Central memory CD8-positive, alpha-beta T cell (primary cell): Measurements from ENCODE around the gene MRPL55.
A peak's percentile ranks its signal among the peaks of the same experiment; 100 is the strongest.
"Not testable (repeated sequence)": the region's sequence is repeated elsewhere in the genome, so short reads cannot be mapped to it uniquely, and the experiment has no call there.

ENCODE experiments used
- ATAC-seq: fragments of 150-1000 bp; cut with Tn5 transposase; replicated peaks from 2 replicates; pipeline ENCODE4 v1.10.0; 2022; ENCODE audit warnings: mild to moderate bottlenecking, moderate FRiP score, moderate number of reproducible peaks; ENCODE audit not compliant: poor library complexity, severe bottlenecking; ENCODE audit errors: extremely low read depth
- DNase-seq, 2 donors: peaks; one replicate each; pipeline ENCODE4 v3.0.0; 2021; ENCODE audit warnings: low spot score in 2 of 2
- H3K27ac Mint-ChIP-seq: one replicate; pipeline ENCODE4 v1.8.0; 2022; ENCODE audit warnings: low read depth, mild to moderate bottlenecking, moderate library complexity, mixed read lengths
- H3K27me3 Mint-ChIP-seq: one replicate; pipeline ENCODE4 v1.8.0; 2022; ENCODE audit warnings: mixed read lengths
- H3K36me3 Mint-ChIP-seq: one replicate; pipeline ENCODE4 v1.8.0; 2022; ENCODE audit warnings: mild to moderate bottlenecking, moderate library complexity, mixed read lengths; ENCODE audit not compliant: insufficient read depth
- H3K4me1 Mint-ChIP-seq: one replicate; pipeline ENCODE4 v1.8.0; 2022; ENCODE audit warnings: mixed read lengths
- H3K4me3 Mint-ChIP-seq: one replicate; pipeline ENCODE4 v1.8.0; 2022; ENCODE audit warnings: mild to moderate bottlenecking, moderate library complexity, mixed read lengths
- H3K9me3 Mint-ChIP-seq: one replicate; pipeline ENCODE4 v1.8.0; 2022; ENCODE audit warnings: mixed read lengths

Gene MRPL55

DNA sequence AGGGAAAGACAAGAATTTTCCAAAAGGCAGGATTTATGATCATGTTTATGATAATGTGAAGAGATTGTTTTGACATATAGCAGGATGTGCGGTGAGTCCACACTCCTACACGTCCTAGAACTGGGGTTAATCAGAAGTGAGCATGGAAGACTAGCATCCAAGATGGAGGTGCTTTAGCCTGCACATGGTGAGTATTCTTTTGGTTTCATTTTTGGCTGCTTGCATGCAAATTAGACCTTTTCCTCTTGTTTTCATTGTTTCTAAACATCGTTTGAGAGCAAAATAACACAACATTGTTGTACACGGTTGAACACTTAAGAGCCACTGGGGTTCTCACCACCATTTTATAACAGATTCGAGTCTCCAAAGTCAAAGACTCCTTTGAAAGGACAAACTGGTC is 16.1 kb upstream of the MRPL55 start:
- no peak for ATAC-seq
- no peak for DNase-seq
- no peaks in the 10 kb centered on the region for H3K9me3 Mint-ChIP-seq
- no peak overlapping the region for H3K27ac Mint-ChIP-seq
- no peak overlapping the region for H3K4me3 Mint-ChIP-seq
- H3K36me3 Mint-ChIP-seq = peaks cover 2% of the 10 kb centered on the region
- no peaks in the 10 kb centered on the region for H3K4me1 Mint-ChIP-seq
- no peaks in the 10 kb centered on the region for H3K27me3 Mint-ChIP-seq

DNA sequence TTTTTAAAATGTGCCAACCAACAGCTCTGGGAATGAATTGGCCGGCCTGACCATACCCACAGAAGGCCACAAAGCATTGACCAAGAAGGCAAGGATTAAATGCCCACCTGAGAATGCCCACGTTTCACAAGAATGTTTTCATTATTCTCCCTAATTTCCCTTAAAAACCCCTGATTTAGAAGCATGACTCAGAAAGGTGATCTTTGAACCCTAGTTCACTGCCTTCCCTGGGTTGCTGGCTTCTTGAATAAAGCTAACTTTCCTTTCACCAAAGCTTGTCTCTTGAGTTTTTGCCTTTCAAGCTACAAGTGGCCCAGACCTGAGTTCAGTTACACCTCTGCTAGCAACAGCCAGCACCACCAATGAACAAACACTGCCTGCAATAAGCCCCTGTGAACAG is 14.4 kb upstream of the MRPL55 start:
- H3K27ac Mint-ChIP-seq = no peak overlapping the region
- DNase-seq = no peak
- no peak for ATAC-seq
- no peak overlapping the region for H3K4me3 Mint-ChIP-seq
- no peaks in the 10 kb centered on the region for H3K27me3 Mint-ChIP-seq
- no peaks in the 10 kb centered on the region for H3K4me1 Mint-ChIP-seq
- no peaks in the 10 kb centered on the region for H3K9me3 Mint-ChIP-seq
- H3K36me3 Mint-ChIP-seq = peaks cover 2% of the 10 kb centered on the region

DNA sequence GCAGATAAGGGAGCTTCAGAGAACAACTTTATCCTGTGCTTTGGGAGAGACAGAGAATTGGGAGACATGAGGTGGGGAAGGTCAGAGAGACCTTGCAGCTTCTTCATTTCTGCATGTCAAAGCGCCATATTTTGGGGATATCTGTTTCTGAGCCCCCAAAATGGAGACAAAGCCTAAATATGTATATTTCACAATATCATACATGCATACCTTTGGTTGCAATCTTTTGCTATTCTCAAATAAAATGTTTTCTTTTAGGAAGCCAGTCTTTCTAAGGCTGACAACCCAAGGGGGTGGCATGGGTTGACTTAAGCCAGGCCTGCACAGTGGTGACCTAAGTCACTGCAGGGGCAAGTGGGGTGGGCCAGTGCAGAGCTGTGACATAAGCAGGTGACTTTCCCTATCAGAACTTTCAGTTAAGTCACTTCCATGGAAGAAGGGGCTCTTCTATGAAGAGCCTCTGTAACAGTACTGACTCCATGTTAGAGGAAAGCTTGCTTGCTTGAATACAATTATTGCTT is 13.9 kb upstream of the MRPL55 start:
- Mint-ChIP-seq H3K4me3 (no peak overlapping the region), H3K27me3 (no peaks in the 10 kb centered on the region), H3K4me1 (no peaks in the 10 kb centered on the region), H3K36me3 (peaks cover 2% of the 10 kb centered on the region), H3K27ac (no peak overlapping the region), H3K9me3 (no peaks in the 10 kb centered on the region)
- DNase-seq (no peak), ATAC-seq (no peak)

DNA sequence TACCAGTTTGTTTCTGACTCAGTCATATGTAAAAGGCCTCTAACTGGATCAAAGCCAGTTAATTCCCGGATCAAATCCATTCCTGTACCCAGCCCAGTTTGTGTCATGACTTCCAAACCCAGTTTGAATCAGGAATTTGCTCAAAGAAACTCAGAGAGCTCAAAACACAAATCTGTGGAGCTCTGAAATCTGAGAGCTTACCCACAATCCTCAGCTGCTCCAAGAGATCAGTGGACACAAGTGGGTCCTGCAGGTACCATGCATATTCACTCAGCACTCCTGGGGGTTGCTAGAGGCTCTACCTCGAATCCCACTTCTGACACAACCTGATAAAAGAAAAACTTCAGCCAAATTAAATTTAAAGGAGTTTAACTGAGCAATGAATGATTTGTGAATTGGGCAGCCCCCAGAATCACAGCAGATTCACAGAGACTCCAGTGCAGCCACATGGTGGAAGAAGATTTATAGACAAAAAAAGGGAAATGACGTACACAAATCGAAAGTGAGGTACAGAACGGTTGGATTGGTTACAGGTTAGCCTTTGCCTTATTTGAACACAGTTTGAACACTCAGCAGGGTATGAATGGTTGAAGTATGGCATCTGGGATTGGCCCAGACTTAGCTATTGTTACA is 11.9 kb upstream of the MRPL55 start:
- Mint-ChIP-seq H3K9me3 (no peaks in the 10 kb centered on the region), H3K4me1 (no peaks in the 10 kb centered on the region), H3K4me3 (no peak overlapping the region), H3K27ac (no peak overlapping the region), H3K36me3 (peaks cover 2% of the 10 kb centered on the region), H3K27me3 (no peaks in the 10 kb centered on the region)
- no peak for ATAC-seq
- DNase-seq = no peak

DNA sequence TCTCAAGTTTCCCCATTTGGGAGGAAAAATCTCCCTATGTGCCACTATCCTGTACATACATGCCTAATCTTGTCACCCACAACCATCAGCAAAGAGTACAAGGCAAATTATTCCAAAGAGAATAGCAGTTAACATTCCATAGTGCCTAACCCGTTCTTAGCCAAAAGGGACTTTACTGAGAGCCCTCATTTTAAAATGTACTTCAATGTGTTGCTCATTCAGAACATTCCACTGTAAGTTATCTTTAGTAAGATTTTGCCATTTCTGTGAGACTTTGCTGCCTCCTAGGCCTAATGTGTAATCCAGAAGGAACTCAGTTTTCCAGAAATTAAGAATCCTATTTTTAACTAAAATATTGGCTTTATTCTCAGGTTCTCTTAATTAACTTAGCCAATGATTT is 11.3 kb upstream of the MRPL55 start:
- Mint-ChIP-seq H3K9me3 (no peaks in the 10 kb centered on the region), H3K4me1 (no peaks in the 10 kb centered on the region), H3K36me3 (peaks cover 2% of the 10 kb centered on the region), H3K4me3 (no peak overlapping the region), H3K27me3 (no peaks in the 10 kb centered on the region), H3K27ac (no peak overlapping the region)
- no peak for ATAC-seq
- no peak for DNase-seq

DNA sequence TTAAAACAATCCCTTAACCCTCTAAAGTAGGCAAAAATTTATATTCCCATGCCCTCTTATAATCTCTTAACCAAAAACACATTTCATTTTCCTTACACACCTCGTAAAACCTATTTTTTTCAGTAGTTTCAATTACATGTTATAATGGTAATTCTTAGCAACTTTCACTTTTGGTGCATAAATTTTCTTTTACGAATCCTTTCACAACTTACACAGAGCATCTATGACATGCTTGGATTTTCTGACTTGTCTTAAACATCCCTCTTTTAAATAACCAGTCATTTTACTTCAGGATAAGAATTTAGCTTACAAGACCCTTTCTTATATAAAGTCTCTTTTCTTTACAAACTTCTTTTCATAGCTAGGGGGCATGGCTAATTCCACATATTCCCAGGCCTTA is 8.9 kb upstream of the MRPL55 start:
- H3K4me3 Mint-ChIP-seq = no peak overlapping the region
- ATAC-seq = no peak
- H3K27me3 Mint-ChIP-seq = no peaks in the 10 kb centered on the region
- H3K36me3 Mint-ChIP-seq = peaks cover 2% of the 10 kb centered on the region
- H3K4me1 Mint-ChIP-seq = no peaks in the 10 kb centered on the region
- no peak for DNase-seq
- H3K9me3 Mint-ChIP-seq = no peaks in the 10 kb centered on the region
- no peak overlapping the region for H3K27ac Mint-ChIP-seq

DNA sequence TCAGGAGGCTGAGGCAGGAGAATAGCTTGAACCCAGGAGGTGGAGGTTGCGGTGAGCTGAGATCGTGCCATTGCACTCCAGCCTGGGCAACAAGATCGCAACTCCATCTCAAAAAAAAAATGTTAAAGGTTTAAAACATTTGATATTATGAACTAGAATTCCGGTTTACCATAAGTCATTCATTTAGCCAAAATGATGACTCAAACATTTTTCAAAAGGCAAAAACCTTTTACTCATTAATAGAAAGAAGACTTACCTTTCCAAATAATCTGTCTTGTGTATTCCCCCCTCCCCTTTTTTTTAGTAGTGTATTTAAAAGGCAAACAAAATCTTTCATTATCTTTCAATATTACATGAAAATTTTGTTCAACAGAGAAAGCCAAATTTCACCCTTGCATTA is 8.2 kb upstream of the MRPL55 start:
- Mint-ChIP-seq H3K36me3 (peaks cover 2% of the 10 kb centered on the region), H3K4me3 (no peak overlapping the region), H3K4me1 (no peaks in the 10 kb centered on the region)

DNA sequence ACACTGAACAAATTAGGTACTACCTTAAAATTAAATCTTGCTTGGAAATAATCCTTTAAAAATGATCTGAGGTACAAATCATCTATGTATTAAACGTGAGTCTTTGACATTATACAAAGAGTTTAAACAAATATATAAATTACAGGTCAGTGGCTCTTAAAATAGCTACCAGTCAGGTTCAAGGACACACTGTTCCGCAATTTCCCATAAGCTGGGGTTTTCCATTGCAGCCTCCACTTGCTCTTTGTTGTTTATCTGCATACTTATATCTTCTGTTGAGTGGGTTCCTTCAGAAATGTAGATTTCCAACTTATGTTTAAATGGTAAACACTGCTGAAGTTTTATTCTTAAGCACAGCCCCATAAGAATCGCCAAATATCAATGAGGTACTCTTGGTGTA is 5.7 kb upstream of the MRPL55 start:
- no peaks in the 10 kb centered on the region for H3K27me3 Mint-ChIP-seq
- ATAC-seq = no peak
- H3K9me3 Mint-ChIP-seq = no peaks in the 10 kb centered on the region
- no peak overlapping the region for H3K27ac Mint-ChIP-seq
- no peaks in the 10 kb centered on the region for H3K36me3 Mint-ChIP-seq
- peaks cover 4% of the 10 kb centered on the region for H3K4me1 Mint-ChIP-seq
- no peak overlapping the region for H3K4me3 Mint-ChIP-seq
- DNase-seq = no peak

More for the DNA sequence above, 8.2 kb upstream of the MRPL55 start:
- DNase-seq (no peak), ATAC-seq (no peak)
- H3K27ac Mint-ChIP-seq = no peak overlapping the region
- H3K27me3 Mint-ChIP-seq = no peaks in the 10 kb centered on the region
- no peaks in the 10 kb centered on the region for H3K9me3 Mint-ChIP-seq

DNA sequence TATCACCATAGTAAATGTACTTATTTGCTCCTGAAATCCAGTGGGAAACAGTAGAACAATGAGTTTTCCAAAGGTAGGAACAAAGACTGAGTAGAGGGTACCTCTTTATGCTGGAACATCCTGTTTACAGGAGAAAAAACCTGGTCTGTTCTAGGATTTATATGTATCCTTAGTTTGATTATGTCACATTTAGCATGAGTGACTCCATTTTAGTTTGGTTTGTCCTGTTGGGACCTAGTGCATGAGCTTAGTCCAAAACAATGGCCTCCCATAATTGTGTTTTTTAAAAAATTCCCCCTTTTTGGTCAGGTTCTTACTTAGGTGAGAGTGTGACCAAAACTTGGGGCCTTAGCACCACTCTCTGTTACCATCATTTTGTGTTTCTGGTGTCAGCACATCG is 3.5 kb upstream of the MRPL55 start:
- Mint-ChIP-seq H3K4me3 (no peak overlapping the region), H3K36me3 (peaks cover 10% of the 10 kb centered on the region), H3K4me1 (peaks cover 14% of the 10 kb centered on the region), H3K27me3 (no peaks in the 10 kb centered on the region), H3K9me3 (no peaks in the 10 kb centered on the region), H3K27ac (no peak overlapping the region)
- ATAC-seq (no peak), DNase-seq (no peak)

DNA sequence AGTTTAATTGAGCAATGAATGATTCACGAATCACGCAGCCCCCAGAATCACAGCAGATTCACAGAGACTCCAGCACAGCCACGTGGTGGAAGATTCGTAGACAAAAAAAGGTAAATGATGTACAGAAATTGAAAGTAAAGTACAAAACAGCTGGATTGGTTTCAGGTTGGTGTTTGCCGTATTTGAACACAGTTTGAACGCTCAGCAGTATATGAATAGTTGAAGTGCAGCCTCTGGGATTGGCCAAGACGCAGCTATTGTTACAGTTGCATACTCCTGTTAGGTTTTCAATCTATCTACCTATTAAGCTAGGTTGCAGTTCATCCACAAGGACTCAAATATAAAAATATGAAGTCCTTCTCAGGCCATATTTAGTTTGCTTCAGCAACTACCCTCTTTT is 3.1 kb upstream of the MRPL55 start:
- ATAC-seq = no peak
- DNase-seq = no peak
- H3K4me3 Mint-ChIP-seq = no peak overlapping the region
- H3K4me1 Mint-ChIP-seq = peaks cover 14% of the 10 kb centered on the region
- peaks cover 10% of the 10 kb centered on the region for H3K36me3 Mint-ChIP-seq
- no peaks in the 10 kb centered on the region for H3K9me3 Mint-ChIP-seq
- H3K27me3 Mint-ChIP-seq = no peaks in the 10 kb centered on the region
- no peak overlapping the region for H3K27ac Mint-ChIP-seq

DNA sequence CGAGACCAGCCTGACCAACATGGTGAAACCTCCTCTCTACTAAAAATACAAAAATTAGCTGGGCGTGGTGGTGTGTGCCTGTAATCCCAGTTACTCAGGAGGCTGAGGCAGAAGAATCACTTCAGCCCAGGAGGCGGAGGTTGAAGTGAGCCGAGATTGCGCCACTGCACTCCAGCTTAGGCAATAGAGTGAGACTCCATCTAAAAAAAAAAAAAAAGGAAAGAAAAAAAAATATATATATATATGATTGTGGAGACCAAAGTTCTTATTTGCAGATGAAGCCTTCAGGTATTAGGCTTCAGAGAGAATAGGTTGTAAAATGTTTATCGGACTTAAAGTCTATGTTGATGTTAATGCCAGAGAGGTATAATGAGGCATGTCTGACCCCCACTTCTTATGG is 2.2 kb upstream of the MRPL55 start:
- not testable (repeated sequence) for H3K27ac Mint-ChIP-seq, DNase-seq, H3K9me3 Mint-ChIP-seq, H3K27me3 Mint-ChIP-seq, H3K4me3 Mint-ChIP-seq, ATAC-seq
- peaks cover 15% of the 10 kb centered on the region for H3K36me3 Mint-ChIP-seq
- H3K4me1 Mint-ChIP-seq = peaks cover 14% of the 10 kb centered on the region

DNA sequence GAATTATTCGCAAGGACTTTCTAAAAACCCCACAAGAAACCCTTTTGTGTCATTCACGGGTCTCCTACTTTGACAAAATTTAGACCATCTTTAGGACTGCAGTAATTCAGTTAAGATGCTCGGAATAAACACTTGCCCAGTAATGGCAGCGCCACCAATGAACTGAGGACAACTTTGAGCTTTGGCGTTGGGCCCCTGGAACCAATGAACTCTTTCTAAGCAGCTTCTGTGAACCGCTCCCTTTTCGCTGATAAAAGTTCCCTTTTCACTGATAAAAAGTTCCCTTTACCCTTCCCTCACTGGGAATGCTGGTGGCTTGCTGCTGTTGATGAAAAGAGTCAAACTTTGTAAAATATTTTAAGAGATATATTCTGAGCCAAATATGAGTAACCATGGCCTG is 1.5 kb upstream of the MRPL55 start:
- peaks cover 14% of the 10 kb centered on the region for H3K4me1 Mint-ChIP-seq
- H3K27me3 Mint-ChIP-seq = no peaks in the 10 kb centered on the region
- peak overlapping the region; percentile 46 for H3K27ac Mint-ChIP-seq
- no peaks in the 10 kb centered on the region for H3K9me3 Mint-ChIP-seq
- DNase-seq (no peak), ATAC-seq (no peak)
- H3K36me3 Mint-ChIP-seq = peaks cover 17% of the 10 kb centered on the region
- no peak overlapping the region for H3K4me3 Mint-ChIP-seq

DNA sequence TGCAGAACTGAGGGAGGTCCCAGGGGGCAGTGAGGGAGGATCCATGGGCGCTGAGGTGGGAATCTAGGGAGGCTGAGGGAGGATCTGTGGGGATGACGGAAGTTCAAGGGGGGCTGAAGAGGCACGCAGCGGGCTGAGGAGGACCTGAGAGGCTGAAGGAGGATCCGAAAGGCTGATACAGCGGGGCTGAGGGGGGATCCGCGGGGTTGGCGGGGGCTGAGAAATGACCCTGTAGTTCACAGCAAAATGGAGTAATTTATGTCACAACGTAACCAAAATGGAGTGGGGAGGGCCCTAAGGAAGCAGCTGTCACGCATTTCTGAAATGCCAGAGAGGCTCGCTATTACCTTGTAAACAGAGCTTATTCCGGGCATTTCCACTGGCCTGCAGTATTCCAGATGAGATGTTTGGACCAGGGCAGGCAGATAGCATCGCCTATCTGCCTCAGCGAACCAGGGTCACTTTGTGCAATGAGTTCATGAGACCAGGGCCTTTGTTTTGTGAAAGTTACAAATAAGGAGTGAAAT is 926 bp upstream of the MRPL55 start:
- Mint-ChIP-seq H3K4me3 (peak overlapping the region; percentile 83), H3K36me3 (peaks cover 17% of the 10 kb centered on the region), H3K4me1 (peaks cover 14% of the 10 kb centered on the region), H3K9me3 (no peaks in the 10 kb centered on the region), H3K27ac (peak overlapping the region; percentile 88), H3K27me3 (no peaks in the 10 kb centered on the region)
- DNase-seq (no peak), ATAC-seq (no peak)
